ENCODE measurements around the gene HIVEP3.

- TF ChIP-seq CTCF (IDR thresholded peaks at IDR 0.05) (no peak), POLR2A (IDR thresholded peaks at IDR 0.05) (no peak)
These were observed 214.5 kb downstream of the HIVEP3 start for GRCh38 chr1:41704196-41704595.
